ENCODE measurements around the gene UVRAG.

Gene UVRAG

GRCh38 chr11:75894036-75894585 lies 79.1 kb downstream of the UVRAG start:
- H3K4me3 ChIP-seq (ENCODE audit: low read depth, low read length) = no peak overlapping the region
- TF ChIP-seq, protein P1, sequence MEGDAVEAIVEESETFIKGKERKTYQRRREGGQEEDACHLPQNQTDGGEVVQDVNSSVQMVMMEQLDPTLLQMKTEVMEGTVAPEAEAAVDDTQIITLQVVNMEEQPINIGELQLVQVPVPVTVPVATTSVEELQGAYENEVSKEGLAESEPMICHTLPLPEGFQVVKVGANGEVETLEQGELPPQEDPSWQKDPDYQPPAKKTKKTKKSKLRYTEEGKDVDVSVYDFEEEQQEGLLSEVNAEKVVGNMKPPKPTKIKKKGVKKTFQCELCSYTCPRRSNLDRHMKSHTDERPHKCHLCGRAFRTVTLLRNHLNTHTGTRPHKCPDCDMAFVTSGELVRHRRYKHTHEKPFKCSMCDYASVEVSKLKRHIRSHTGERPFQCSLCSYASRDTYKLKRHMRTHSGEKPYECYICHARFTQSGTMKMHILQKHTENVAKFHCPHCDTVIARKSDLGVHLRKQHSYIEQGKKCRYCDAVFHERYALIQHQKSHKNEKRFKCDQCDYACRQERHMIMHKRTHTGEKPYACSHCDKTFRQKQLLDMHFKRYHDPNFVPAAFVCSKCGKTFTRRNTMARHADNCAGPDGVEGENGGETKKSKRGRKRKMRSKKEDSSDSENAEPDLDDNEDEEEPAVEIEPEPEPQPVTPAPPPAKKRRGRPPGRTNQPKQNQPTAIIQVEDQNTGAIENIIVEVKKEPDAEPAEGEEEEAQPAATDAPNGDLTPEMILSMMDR (IDR thresholded peaks at IDR 0.05; ENCODE audit: borderline replicate concordance, insufficient read depth, low read depth, low read length) = no peak

- H3K4me3 ChIP-seq (ENCODE audit: low read depth, low read length) = no peak overlapping the region
- TF ChIP-seq, protein P1 (IDR thresholded peaks at IDR 0.05; ENCODE audit: borderline replicate concordance, insufficient read depth, low read depth, low read length) = peak; percentile 19; the same call in 1 of the 2 replicates
Measured at GRCh38 chr11:75896843-75897419, 81.9 kb downstream of the UVRAG start.

DNA sequence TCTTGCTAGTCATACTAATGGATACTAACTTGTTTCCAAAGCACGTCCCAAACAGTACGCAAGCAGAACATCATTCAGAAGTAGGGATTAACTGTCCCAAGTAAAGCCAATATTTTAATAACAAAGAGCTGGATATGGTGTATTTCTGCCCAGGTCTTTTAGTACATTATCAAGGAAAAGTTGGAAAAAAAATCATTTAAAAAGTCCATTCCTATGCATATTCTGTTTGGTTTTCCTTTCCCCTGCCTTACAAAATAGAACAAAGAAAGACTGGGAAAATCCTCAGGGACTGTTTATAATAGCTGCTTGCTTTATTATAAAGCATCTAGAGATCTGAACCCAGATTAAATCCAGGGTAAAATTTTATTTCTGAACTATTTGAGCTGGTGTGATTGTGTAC lies 83.9 kb downstream of the UVRAG start:
- no peak overlapping the region for H3K4me3 ChIP-seq (ENCODE audit: low read depth, low read length)
- TF ChIP-seq, protein P1 (IDR thresholded peaks at IDR 0.05; ENCODE audit: borderline replicate concordance, insufficient read depth, low read depth, low read length) = no peak

DNA sequence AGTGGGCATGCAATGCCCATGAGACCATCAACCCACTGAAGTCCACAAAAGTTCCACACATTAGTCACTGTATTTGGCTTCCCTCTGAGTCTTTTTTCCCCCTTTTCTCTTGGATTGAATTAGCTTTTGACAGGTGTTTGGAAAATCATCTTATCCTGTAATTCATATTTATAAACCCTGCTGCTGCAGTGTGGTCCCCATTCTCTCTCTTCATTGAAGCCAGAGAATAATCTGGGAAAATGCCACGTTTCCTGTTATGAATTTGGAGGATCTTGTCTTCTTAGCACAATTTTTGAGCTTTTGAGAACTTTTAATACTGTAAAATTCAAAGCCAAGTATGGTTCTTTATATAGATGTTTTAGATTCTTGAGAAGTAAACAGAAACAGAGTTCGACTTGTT lies 84.8 kb downstream of the UVRAG start:
- H3K4me3 ChIP-seq (ENCODE audit: low read depth, low read length) = no peak overlapping the region
- TF ChIP-seq, protein P1 (IDR thresholded peaks at IDR 0.05; ENCODE audit: borderline replicate concordance, insufficient read depth, low read depth, low read length) = no peak

GRCh38 chr11:75900848-75901247 lies 85.8 kb downstream of the UVRAG start:
- no peak overlapping the region for H3K4me3 ChIP-seq (ENCODE audit: low read depth, low read length)
- TF ChIP-seq, protein P1 (IDR thresholded peaks at IDR 0.05; ENCODE audit: borderline replicate concordance, insufficient read depth, low read depth, low read length) = no peak

DNA sequence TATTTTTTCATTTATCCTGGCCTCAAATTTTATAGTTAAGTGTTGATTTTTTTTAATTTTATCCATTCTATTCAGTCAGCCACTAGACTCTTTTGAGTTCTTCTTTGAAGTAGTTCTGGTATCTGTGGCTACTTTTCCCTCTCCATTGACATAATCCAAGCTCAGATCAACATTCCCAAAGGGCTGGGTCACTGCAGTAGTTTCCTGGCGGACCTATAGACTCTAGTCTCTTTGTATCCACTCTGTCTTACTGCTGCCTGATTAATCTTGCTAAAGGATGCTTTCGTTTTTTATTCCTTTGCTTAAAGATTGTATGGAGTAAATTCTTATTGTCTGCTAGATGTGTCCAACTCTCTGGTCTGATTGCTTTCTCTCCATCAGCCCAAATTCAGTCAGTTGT lies 87.6 kb downstream of the UVRAG start:
- H3K4me3 ChIP-seq (ENCODE audit: low read depth, low read length) = no peak overlapping the region
- TF ChIP-seq, protein P1 (IDR thresholded peaks at IDR 0.05; ENCODE audit: borderline replicate concordance, insufficient read depth, low read depth, low read length) = no peak

DNA sequence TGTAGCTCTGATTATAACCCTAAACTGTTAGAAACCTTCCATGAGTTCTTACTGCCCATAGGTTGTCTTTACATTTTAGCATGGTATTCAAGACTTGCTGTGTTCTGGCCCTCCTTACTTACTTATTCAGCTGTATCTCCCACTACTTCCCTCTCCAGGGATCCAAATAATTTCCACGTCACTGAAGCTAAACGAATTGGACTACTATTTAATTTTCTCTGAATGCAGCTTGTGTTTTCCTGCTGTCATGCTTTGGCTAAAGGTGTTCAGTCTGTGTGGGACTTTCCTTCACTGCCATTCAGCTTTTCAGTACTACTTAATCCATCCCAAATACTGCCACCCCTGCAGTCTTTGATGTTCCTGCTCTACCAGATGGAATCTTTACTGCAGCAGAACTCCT lies 88.3 kb downstream of the UVRAG start:
- no peak overlapping the region for H3K4me3 ChIP-seq (ENCODE audit: low read depth, low read length)
- TF ChIP-seq, protein P1 (IDR thresholded peaks at IDR 0.05; ENCODE audit: borderline replicate concordance, insufficient read depth, low read depth, low read length) = no peak

Measured in GM12875 (cell line).